HCT116 (cell line): ENCODE results near the gene SLC4A7. TPM values are rescaled to one million over a fixed set of nuclear protein-coding genes. Genes with fewer than 3 reads are reported as not detected.

Experiments
- ATAC-seq: fragments of 200-7000 bp; cut with Tn5 transposase; 2 replicates; pipeline ENCODE4 v1.9.1; 2020; ENCODE audit warnings: mild to moderate bottlenecking, moderate library complexity
- BruUV-seq: library from RNA; stranded (reverse); fragments of 400-500 nt; replicated peaks from 2 replicates; lab custom pipeline; 2021; lab: Mats Ljungman, UMichigan
- CTCF ChIA-PET: fragments of 300-600 bp; sonication (Branson Sonifier 250); formaldehyde crosslinking; loops from one replicate; lab custom pipeline; 2021; ENCODE audit warnings: antibody characterized with exemption; lab: Charles Lee
- POLR2A ChIA-PET: fragments of 300-600, 350-600 bp; sonication (Branson Sonifier 250); formaldehyde crosslinking; loops from one replicate; lab custom pipeline; 2021; ENCODE audit warnings: antibody characterized with exemption; lab: Charles Lee
- RAD21 ChIA-PET, 2 experiments: fragments of 300-600 bp; sonication (Branson Sonifier 250); formaldehyde crosslinking; loops; one replicate each; lab custom pipeline; 2023; ENCODE audit warnings: low total read pairs in 2 of 2; ENCODE audit not compliant: uncharacterized antibody in 2 of 2, unreplicated experiment in 2 of 2, low non-redundant PET in 1 of 2; lab: Charles Lee
- DNase-seq: peaks from one replicate; pipeline ENCODE4 v3.0.0-alpha.2; 2010; ENCODE audit warnings: low read depth, low spot score
- H2AFZ ChIP-seq: fragments of 200-600 bp; shearing (Covaris generic), sonication (generic); 2 replicates; pipeline ENCODE4 v1.6.1; 2017; ENCODE audit warnings: low read depth, mixed run types, mixed read lengths, antibody characterized with exemption, low read length; ENCODE audit not compliant: poor library complexity, severe bottlenecking
- H3K27ac ChIP-seq: 2 replicates; pipeline ENCODE4 v1.5.1; 2012; ENCODE audit warnings: low read depth, low read length
- H3K27me3 ChIP-seq: fragments of 200-600 bp; sonication (generic); 2 replicates; pipeline ENCODE4 v1.6.1; 2016; ENCODE audit warnings: mixed run types, low read length, mixed read lengths; ENCODE audit not compliant: insufficient read depth
- H3K36me3 ChIP-seq, 2 experiments: fragments of 200-500 bp in 1 of 2; fragments of 200-600 bp in 1 of 2; sonication (Bioruptor generic) in 1 of 2; sonication (generic) in 1 of 2; 2 replicates each; pipeline versions ENCODE4 v1.5.1 to v1.6.1; 2014 to 2016; ENCODE audit warnings: low read length in 2 of 2, inconsistent platforms in 1 of 2, mixed read lengths in 1 of 2, mixed run types in 1 of 2; ENCODE audit not compliant: insufficient read depth in 2 of 2, control insufficient read depth in 1 of 2
- H3K4me1 ChIP-seq, 2 experiments: fragments of 200-600 bp in 1 of 2; sonication (generic) in 1 of 2; 2 replicates each; pipeline versions ENCODE4 v1.5.1 to v1.6.1; 2012 to 2017; ENCODE audit warnings: low read length in 2 of 2, inconsistent platforms in 1 of 2, mild to moderate bottlenecking in 1 of 2, mixed read lengths in 1 of 2, mixed run types in 1 of 2, moderate library complexity in 1 of 2; ENCODE audit not compliant: insufficient read depth in 2 of 2, control insufficient read depth in 1 of 2
- H3K4me2 ChIP-seq: fragments of 200-600 bp; sonication (generic); 2 replicates; pipeline ENCODE4 v1.6.1; 2017; ENCODE audit warnings: mixed run types, low read length, mixed read lengths
- H3K4me3 ChIP-seq, 2 experiments: fragments of 200-600 bp in 1 of 2; sonication (generic) in 1 of 2; replicated peaks in 1 of 2; 2 replicates each; pipeline ENCODE4 v1.5.1; 2011 to 2016; ENCODE audit warnings: low read length in 2 of 2, control low read depth in 1 of 2, low read depth in 1 of 2, mild to moderate bottlenecking in 1 of 2, mixed read lengths in 1 of 2, mixed run types in 1 of 2
- H3K79me2 ChIP-seq: fragments of 200-600 bp; sonication (generic); 2 replicates; pipeline ENCODE4 v1.6.1; 2017; ENCODE audit warnings: mild to moderate bottlenecking, mixed run types, low read length, moderate library complexity, mixed read lengths; ENCODE audit not compliant: insufficient read depth
- H3K9ac ChIP-seq: fragments of 200-600 bp; sonication (generic); 2 replicates; pipeline ENCODE4 v1.6.1; 2016; ENCODE audit warnings: low read length, mixed read lengths
- H3K9me2 ChIP-seq: fragments of 200-600 bp; sonication (generic), shearing (Covaris generic); 2 replicates; pipeline ENCODE4 v1.6.1; 2017; ENCODE audit warnings: mixed run types, mild to moderate bottlenecking, moderate library complexity; ENCODE audit not compliant: insufficient read depth
- H3K9me3 ChIP-seq, 2 experiments: fragments of 200-500 bp in 1 of 2; fragments of 200-600 bp in 1 of 2; sonication (Bioruptor generic) in 1 of 2; sonication (generic) in 1 of 2; 2 replicates each; pipeline ENCODE4 v1.6.1; 2014 to 2017; ENCODE audit warnings: low read length in 2 of 2, mixed read lengths in 2 of 2, inconsistent platforms in 1 of 2, low read depth in 1 of 2, mild to moderate bottlenecking in 1 of 2, mixed run types in 1 of 2, moderate library complexity in 1 of 2; ENCODE audit not compliant: control insufficient read depth in 1 of 2, insufficient read depth in 1 of 2
- H4K20me1 ChIP-seq: fragments of 200-600 bp; sonication (generic), shearing (Covaris generic); 2 replicates; pipeline ENCODE4 v1.6.1; 2017; ENCODE audit warnings: mixed run types, mild to moderate bottlenecking, moderate library complexity; ENCODE audit not compliant: insufficient read depth
- CEBPB ChIP-seq: IDR thresholded peaks from 2 replicates; pipeline ENCODE4 v1.6.1; 2012; ENCODE audit warnings: low read depth
- CTCF ChIP-seq, 3 experiments: fragments of 200-600 bp in 1 of 3; sonication (generic) in 1 of 3; IDR thresholded peaks in 2 of 3; conservative IDR thresholded peaks in 1 of 3; 2 replicates each; pipeline ENCODE4 v1.5.1; 2012 to 2017; ENCODE audit warnings: low read depth in 2 of 3, low read length in 2 of 3, antibody characterized with exemption in 1 of 3, borderline replicate concordance in 1 of 3, control low read depth in 1 of 3, mild to moderate bottlenecking in 1 of 3, mixed read lengths in 1 of 3, mixed run types in 1 of 3, moderate library complexity in 1 of 3; ENCODE audit not compliant: insufficient read depth in 1 of 3
- ELF1 ChIP-seq: IDR thresholded peaks from 2 replicates; pipeline ENCODE4 v1.6.1; 2012; ENCODE audit warnings: low read depth, borderline replicate concordance
- EZH2 ChIP-seq: fragments of 200-600 bp; sonication (generic); IDR thresholded peaks from 2 replicates; pipeline ENCODE4 v1.6.1; 2017; ENCODE audit warnings: antibody characterized with exemption, mixed run types
- FOSL1 ChIP-seq: IDR thresholded peaks from 2 replicates; pipeline ENCODE4 v1.6.1; 2012; ENCODE audit warnings: low read depth
- JUND ChIP-seq: IDR thresholded peaks from 2 replicates; pipeline ENCODE4 v1.6.1; 2012
- POLR2A ChIP-seq: IDR thresholded peaks from 2 replicates; pipeline ENCODE4 v1.7.0; 2011; ENCODE audit warnings: borderline replicate concordance; ENCODE audit not compliant: insufficient read depth, insufficient read length; ENCODE audit errors: extremely low read depth
- RAD21 ChIP-seq: IDR thresholded peaks from 2 replicates; pipeline ENCODE4 v1.6.1; 2012; ENCODE audit warnings: low read depth, mild to moderate bottlenecking
- SRF ChIP-seq: IDR thresholded peaks from 2 replicates; pipeline ENCODE4 v1.6.1; 2012; ENCODE audit warnings: low read depth
- YY1 ChIP-seq: IDR thresholded peaks from 2 replicates; pipeline ENCODE4 v1.6.1; 2011; ENCODE audit warnings: low read length, low read depth, moderate library complexity, mild to moderate bottlenecking; ENCODE audit not compliant: insufficient replicate concordance; ENCODE audit errors: extremely low read depth
- intact Hi-C: fragments of 100-400 bp; cut with micrococcal nuclease; formaldehyde crosslinking; loops from 2 replicates; pipeline ENCODE4 v1.10.0; 2022
- total RNA-seq: library from RNA; stranded (reverse); gene quantifications from one replicate; pipeline ENCODE4 v1.2.1, GENCODE V29; 2021; ENCODE audit not compliant: unreplicated experiment

SLC4A7 gene
- total RNA-seq, 1 experiment from 2014 or later = 37.6 TPM

- TF ChIP-seq CTCF (IDR thresholded peaks at IDR 0.05 in 2 of 3, conservative IDR thresholded peaks at IDR 0.05 in 1 of 3; ENCODE audit: borderline replicate concordance in 1 of 3, insufficient read depth in 1 of 3, low read depth in 2 of 3, low read length in 2 of 3) = no peak
- TF ChIP-seq RAD21 = no peak
Measured at GRCh38 chr3:27454914-27455313, 29.3 kb downstream of the SLC4A7 start (continued).

GRCh38 chr3:27454461-27454860 lies 29.7 kb downstream of the SLC4A7 start:
- RAD21 ChIA-PET = interaction anchor here in 1 of 2 experiments (1.0 kb wide), 1 partner anchor 97 kb away, joined by 3 read pairs; no protein-coding TSS in a partner anchor
- DNase-seq = no peak
- Histone ChIP-seq H2AFZ (no peak overlapping the region), H3K79me2 (peaks cover 85% of the 10 kb centered on the region), H3K27me3 (no peaks in the 10 kb centered on the region), H3K9me2 (no peaks in the 10 kb centered on the region), H3K4me1 (peaks cover 0 to 17% of the 10 kb centered on the region in 2 experiments; a peak in 3 of 4 replicates), H3K27ac (no peak overlapping the region), H3K9ac (no peak overlapping the region), H3K4me2 (no peak overlapping the region), H3K36me3 (no peaks in the 10 kb centered on the region), H4K20me1 (peaks cover 9% of the 10 kb centered on the region; the same call in 1 of the 2 replicates), H3K4me3 (no peak overlapping the region), H3K9me3 (no peaks in the 10 kb centered on the region)
- BruUV-seq = no TSS peak
- no peak for ATAC-seq
- POLR2A ChIA-PET = no interaction called here
- CTCF ChIA-PET = no interaction called here
- no peak for TF ChIP-seq SRF
- TF ChIP-seq FOSL1 = no peak
- no peak for TF ChIP-seq EZH2
- no peak for TF ChIP-seq ELF1
- TF ChIP-seq POLR2A = no peak
- TF ChIP-seq CEBPB = no peak
- no peak for TF ChIP-seq YY1
- no peak for TF ChIP-seq JUND
- intact Hi-C loops = no loop called here
